Lower leg skin (tissue), 3 donors: ENCODE data around the gene VSTM2B.

ENCODE experiments used
- CTCF ChIP-seq, 3 donors: fragments of 450-650 bp; IDR thresholded peaks; one replicate each; pipeline ENCODE4 v1.5.1; 2016; ENCODE audit warnings: antibody characterized with exemption in 3 of 3, mild to moderate bottlenecking in 3 of 3, moderate library complexity in 2 of 3
- POLR2A ChIP-seq, 2 donors: fragments of 450-650 bp; IDR thresholded peaks; one replicate each; pipeline ENCODE4 v1.6.1; 2016 to 2017; ENCODE audit warnings: antibody characterized with exemption in 2 of 2, mild to moderate bottlenecking in 1 of 2, moderate library complexity in 1 of 2

GRCh38 chr19:29573486-29573885, 47.7 kb downstream of the VSTM2B start:
- TF ChIP-seq CTCF (IDR thresholded peaks at IDR 0.05) (no peak), POLR2A (IDR thresholded peaks at IDR 0.05) (no peak)
